ENCODE measurements around the gene UBAC1.
"Not testable (repeated sequence)": the region's sequence is repeated elsewhere in the genome, so short reads cannot be mapped to it uniquely, and the experiment has no call there.

The UBAC1 gene

GRCh38 chr9:135948968-135949367 is 12.2 kb downstream of the UBAC1 start:
- CTCF ChIA-PET, result no interaction called here
- POLR2A ChIA-PET, result no interaction called here
- H3K27me3 ChIP-seq (replicated peaks in 2 of 5; ENCODE audit: control insufficient read depth in 4 of 5, insufficient read depth in 5 of 5, low read length in 4 of 5), result no peaks in the 10 kb centered on the region
- H3K4me1 ChIP-seq (ENCODE audit: control extremely low read depth in 1 of 4, control insufficient read depth in 4 of 4, insufficient read depth in 4 of 4, low read length in 3 of 4), result no peaks in the 10 kb centered on the region
- 100% methylated on average over 3 of the region's 4 CpGs for WGBS (ENCODE audit: insufficient coverage)
- H3K36me3 ChIP-seq (ENCODE audit: control insufficient read depth in 4 of 4, insufficient read depth in 4 of 4, low read length in 3 of 4), result peaks cover 8 to 77% (median 68%) of the 10 kb centered on the region in 4 experiments
- no peak for DNase-seq
- no peak overlapping the region for H3K4me3 ChIP-seq (ENCODE audit: control insufficient read depth in 1 of 7, extremely low read depth in 1 of 7, insufficient read depth in 4 of 7, low read depth in 2 of 7, low read length in 6 of 7)
- no peaks in the 10 kb centered on the region for H3K9me3 ChIP-seq (ENCODE audit: control extremely low read depth in 1 of 5, control insufficient read depth in 4 of 5, insufficient read depth in 2 of 5, low read depth in 1 of 5, low read length in 4 of 5)
- H3K27ac ChIP-seq (ENCODE audit: insufficient read depth in 1 of 2, low read depth in 1 of 2, low read length in 2 of 2, poor library complexity in 1 of 2, severe bottlenecking in 2 of 2), result peak overlapping the region in 1 of 2 experiments; percentile 67

GRCh38 chr9:135948446-135948845 is 12.7 kb downstream of the UBAC1 start:
- CTCF ChIA-PET, result no interaction called here

GRCh38 chr9:135947582-135947981 is 13.6 kb downstream of the UBAC1 start:
- Histone ChIP-seq H3K27ac (ENCODE audit: insufficient read depth in 1 of 2, low read depth in 1 of 2, low read length in 2 of 2, poor library complexity in 1 of 2, severe bottlenecking in 2 of 2) (no peak overlapping the region), H3K4me1 (ENCODE audit: control extremely low read depth in 1 of 4, control insufficient read depth in 4 of 4, insufficient read depth in 4 of 4, low read length in 3 of 4) (no peaks in the 10 kb centered on the region), H3K27me3 (replicated peaks in 2 of 5; ENCODE audit: control insufficient read depth in 4 of 5, insufficient read depth in 5 of 5, low read length in 4 of 5) (no peaks in the 10 kb centered on the region), H3K4me3 (ENCODE audit: control insufficient read depth in 1 of 7, extremely low read depth in 1 of 7, insufficient read depth in 4 of 7, low read depth in 2 of 7, low read length in 6 of 7) (no peak overlapping the region), H3K36me3 (ENCODE audit: control insufficient read depth in 4 of 4, insufficient read depth in 4 of 4, low read length in 3 of 4) (peaks cover 10 to 75% (median 65%) of the 10 kb centered on the region in 4 experiments), H3K9me3 (ENCODE audit: control extremely low read depth in 1 of 5, control insufficient read depth in 4 of 5, insufficient read depth in 2 of 5, low read depth in 1 of 5, low read length in 4 of 5) (no peaks in the 10 kb centered on the region)
- ChIA-PET POLR2A (no interaction called here), CTCF (no interaction called here)
- DNase-seq, result no peak
- WGBS (ENCODE audit: insufficient coverage), result 98% methylated on average over 9 of the region's 18 CpGs

More at GRCh38 chr9:135948446-135948845, 12.7 kb downstream of the UBAC1 start:
- H3K27me3 ChIP-seq (replicated peaks in 2 of 5; ENCODE audit: control insufficient read depth in 4 of 5, insufficient read depth in 5 of 5, low read length in 4 of 5), result no peaks in the 10 kb centered on the region
- peaks cover 10 to 80% (median 69%) of the 10 kb centered on the region in 4 experiments for H3K36me3 ChIP-seq (ENCODE audit: control insufficient read depth in 4 of 4, insufficient read depth in 4 of 4, low read length in 3 of 4)
- H3K4me3 ChIP-seq (ENCODE audit: control insufficient read depth in 1 of 7, extremely low read depth in 1 of 7, insufficient read depth in 4 of 7, low read depth in 2 of 7, low read length in 6 of 7), result no peak overlapping the region
- no peaks in the 10 kb centered on the region for H3K9me3 ChIP-seq (ENCODE audit: control extremely low read depth in 1 of 5, control insufficient read depth in 4 of 5, insufficient read depth in 2 of 5, low read depth in 1 of 5, low read length in 4 of 5)
- POLR2A ChIA-PET, result no interaction called here
- peak overlapping the region in 1 of 2 experiments; percentile 67 for H3K27ac ChIP-seq (ENCODE audit: insufficient read depth in 1 of 2, low read depth in 1 of 2, low read length in 2 of 2, poor library complexity in 1 of 2, severe bottlenecking in 2 of 2)
- H3K4me1 ChIP-seq (ENCODE audit: control extremely low read depth in 1 of 4, control insufficient read depth in 4 of 4, insufficient read depth in 4 of 4, low read length in 3 of 4), result no peaks in the 10 kb centered on the region
- no peak for DNase-seq
- WGBS (ENCODE audit: insufficient coverage), result 98% methylated on average over 9 of the region's 11 CpGs

- H3K4me1 ChIP-seq (ENCODE audit: control extremely low read depth in 1 of 4, control insufficient read depth in 4 of 4, insufficient read depth in 4 of 4, low read length in 3 of 4); H3K4me3 ChIP-seq (ENCODE audit: control insufficient read depth in 1 of 7, extremely low read depth in 1 of 7, insufficient read depth in 4 of 7, low read depth in 2 of 7, low read length in 6 of 7): not testable (repeated sequence)
Observed at GRCh38 chr9:135947105-135947504, 14.1 kb downstream of the UBAC1 start.

GRCh38 chr9:135946392-135946994 is 14.7 kb downstream of the UBAC1 start:
- peaks cover 10 to 73% (median 65%) of the 10 kb centered on the region in 4 experiments for H3K36me3 ChIP-seq (ENCODE audit: control insufficient read depth in 4 of 4, insufficient read depth in 4 of 4, low read length in 3 of 4)
- H3K27ac ChIP-seq (ENCODE audit: insufficient read depth in 1 of 2, low read depth in 1 of 2, low read length in 2 of 2, poor library complexity in 1 of 2, severe bottlenecking in 2 of 2), result no peak overlapping the region
- DNase-seq, result no peak
- POLR2A ChIA-PET, result no interaction called here
- CTCF ChIA-PET, result interaction anchor here (1.1 to 1.2 kb wide), 3 partner anchors 9 to 176 kb away, joined by 3 to 4 read pairs (median 3); no protein-coding TSS in a partner anchor
- no peak overlapping the region for H3K4me3 ChIP-seq (ENCODE audit: control insufficient read depth in 1 of 7, extremely low read depth in 1 of 7, insufficient read depth in 4 of 7, low read depth in 2 of 7, low read length in 6 of 7)
- 95% methylated on average over 12 of the region's 14 CpGs for WGBS (ENCODE audit: insufficient coverage)
- no peaks in the 10 kb centered on the region for H3K9me3 ChIP-seq (ENCODE audit: control extremely low read depth in 1 of 5, control insufficient read depth in 4 of 5, insufficient read depth in 2 of 5, low read depth in 1 of 5, low read length in 4 of 5)
- no peaks in the 10 kb centered on the region for H3K27me3 ChIP-seq (replicated peaks in 2 of 5; ENCODE audit: control insufficient read depth in 4 of 5, insufficient read depth in 5 of 5, low read length in 4 of 5)
- H3K4me1 ChIP-seq (ENCODE audit: control extremely low read depth in 1 of 4, control insufficient read depth in 4 of 4, insufficient read depth in 4 of 4, low read length in 3 of 4), result no peaks in the 10 kb centered on the region

More at GRCh38 chr9:135947105-135947504, 14.1 kb downstream of the UBAC1 start:
- WGBS (ENCODE audit: insufficient coverage), result 100% methylated on average over 10 of the region's 19 CpGs
- CTCF ChIA-PET; POLR2A ChIA-PET; DNase-seq; H3K27ac ChIP-seq (ENCODE audit: insufficient read depth in 1 of 2, low read depth in 1 of 2, low read length in 2 of 2, poor library complexity in 1 of 2, severe bottlenecking in 2 of 2); H3K27me3 ChIP-seq (replicated peaks in 2 of 5; ENCODE audit: control insufficient read depth in 4 of 5, insufficient read depth in 5 of 5, low read length in 4 of 5); H3K9me3 ChIP-seq (ENCODE audit: control extremely low read depth in 1 of 5, control insufficient read depth in 4 of 5, insufficient read depth in 2 of 5, low read depth in 1 of 5, low read length in 4 of 5): not testable (repeated sequence)
- H3K36me3 ChIP-seq (ENCODE audit: control insufficient read depth in 4 of 4, insufficient read depth in 4 of 4, low read length in 3 of 4), result peaks cover 7 to 71% (median 64%) of the 10 kb centered on the region in 4 experiments

GRCh38 chr9:135945969-135946368 is 15.2 kb downstream of the UBAC1 start:
- no peaks in the 10 kb centered on the region for H3K4me1 ChIP-seq (ENCODE audit: control extremely low read depth in 1 of 4, control insufficient read depth in 4 of 4, insufficient read depth in 4 of 4, low read length in 3 of 4)
- peaks cover 10 to 76% (median 64%) of the 10 kb centered on the region in 4 experiments for H3K36me3 ChIP-seq (ENCODE audit: control insufficient read depth in 4 of 4, insufficient read depth in 4 of 4, low read length in 3 of 4)
- H3K27me3 ChIP-seq (replicated peaks in 2 of 5; ENCODE audit: control insufficient read depth in 4 of 5, insufficient read depth in 5 of 5, low read length in 4 of 5), result no peaks in the 10 kb centered on the region
- CTCF ChIA-PET, result interaction anchor here (1.1 to 1.2 kb wide), 3 partner anchors 10 to 176 kb away, joined by 3 to 4 read pairs (median 3); no protein-coding TSS in a partner anchor
- no peak overlapping the region for H3K27ac ChIP-seq (ENCODE audit: insufficient read depth in 1 of 2, low read depth in 1 of 2, low read length in 2 of 2, poor library complexity in 1 of 2, severe bottlenecking in 2 of 2)
- no peaks in the 10 kb centered on the region for H3K9me3 ChIP-seq (ENCODE audit: control extremely low read depth in 1 of 5, control insufficient read depth in 4 of 5, insufficient read depth in 2 of 5, low read depth in 1 of 5, low read length in 4 of 5)
- POLR2A ChIA-PET, result no interaction called here
- H3K4me3 ChIP-seq (ENCODE audit: control insufficient read depth in 1 of 7, extremely low read depth in 1 of 7, insufficient read depth in 4 of 7, low read depth in 2 of 7, low read length in 6 of 7), result no peak overlapping the region
- 97% methylated on average over 18 of the region's 18 CpGs for WGBS (ENCODE audit: insufficient coverage)
- DNase-seq, result no peak

GRCh38 chr9:135944444-135945252 is 16.5 kb downstream of the UBAC1 start:
- Histone ChIP-seq H3K4me1 (ENCODE audit: control extremely low read depth in 1 of 4, control insufficient read depth in 4 of 4, insufficient read depth in 4 of 4, low read length in 3 of 4) (no peaks in the 10 kb centered on the region), H3K27ac (ENCODE audit: insufficient read depth in 1 of 2, low read depth in 1 of 2, low read length in 2 of 2, poor library complexity in 1 of 2, severe bottlenecking in 2 of 2) (no peak overlapping the region), H3K4me3 (ENCODE audit: control insufficient read depth in 1 of 7, extremely low read depth in 1 of 7, insufficient read depth in 4 of 7, low read depth in 2 of 7, low read length in 6 of 7) (no peak overlapping the region), H3K36me3 (ENCODE audit: control insufficient read depth in 4 of 4, insufficient read depth in 4 of 4, low read length in 3 of 4) (peaks cover 13 to 75% (median 64%) of the 10 kb centered on the region in 4 experiments), H3K9me3 (ENCODE audit: control extremely low read depth in 1 of 5, control insufficient read depth in 4 of 5, insufficient read depth in 2 of 5, low read depth in 1 of 5, low read length in 4 of 5) (no peaks in the 10 kb centered on the region), H3K27me3 (replicated peaks in 2 of 5; ENCODE audit: control insufficient read depth in 4 of 5, insufficient read depth in 5 of 5, low read length in 4 of 5) (no peaks in the 10 kb centered on the region)
- DNase-seq, result no peak
- 95% methylated on average over 28 of the region's 36 CpGs for WGBS (ENCODE audit: insufficient coverage)
- ChIA-PET CTCF (interaction anchor here (1.2 kb wide), 1 partner anchor 55 kb away, joined by 3 read pairs; no protein-coding TSS in a partner anchor), POLR2A (no interaction called here)

Data from common myeloid progenitor, CD34-positive (primary cell).